GM18502 (cell line): ENCODE measurements around the gene BOD1L2.

Experiments used
- ATAC-seq: cut with Tn5 transposase; IDR thresholded peaks from one replicate; pipeline ENCODE4 v1.9.1; 2021; ENCODE audit warnings: mild to moderate bottlenecking; ENCODE audit not compliant: unreplicated experiment, poor library complexity

The BOD1L2 gene

DNA sequence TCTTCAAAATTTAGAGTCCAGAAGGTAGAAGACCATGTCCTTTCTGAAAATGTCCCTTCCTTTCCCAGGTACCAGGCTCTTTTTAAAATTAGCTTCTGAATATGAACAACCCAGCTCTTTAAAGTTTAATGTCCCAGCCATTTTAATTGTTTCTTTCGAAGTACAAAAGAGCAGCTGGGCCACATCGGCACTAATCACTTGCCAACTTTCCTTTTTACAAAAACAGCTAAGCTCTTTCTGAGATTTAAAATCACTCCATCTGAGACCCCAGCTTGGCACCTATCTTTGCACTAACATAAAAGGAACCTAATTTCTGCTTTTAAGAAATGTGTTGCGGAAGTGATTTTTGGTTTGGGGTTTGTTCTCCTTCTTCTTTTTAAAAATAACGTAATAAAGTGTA lies 2.6 kb downstream of the BOD1L2 start:
- no peak for ATAC-seq

GRCh38 chr18:57150081-57150480 lies 3.2 kb downstream of the BOD1L2 start:
- no peak for ATAC-seq

DNA sequence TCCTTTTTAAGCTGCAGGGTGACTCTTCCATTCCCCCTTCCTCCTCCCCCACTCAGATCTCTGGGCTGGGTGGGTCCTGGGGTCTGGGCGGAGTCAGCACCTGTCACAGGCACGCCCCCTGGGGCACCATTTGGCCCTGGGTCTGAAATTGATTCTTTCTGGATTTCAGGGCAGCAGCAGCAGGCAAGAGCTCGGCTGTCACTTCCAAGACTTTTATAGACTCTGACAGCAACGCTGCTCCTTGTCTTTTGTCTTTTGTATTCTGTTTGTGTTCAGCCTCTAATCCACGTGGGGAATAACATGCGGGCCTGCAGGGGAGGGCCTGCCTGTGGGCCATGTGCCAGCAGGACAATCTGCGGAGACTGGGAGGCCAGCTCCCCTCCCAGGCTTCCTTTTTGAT lies 3.9 kb downstream of the BOD1L2 start:
- ATAC-seq, result no peak

DNA sequence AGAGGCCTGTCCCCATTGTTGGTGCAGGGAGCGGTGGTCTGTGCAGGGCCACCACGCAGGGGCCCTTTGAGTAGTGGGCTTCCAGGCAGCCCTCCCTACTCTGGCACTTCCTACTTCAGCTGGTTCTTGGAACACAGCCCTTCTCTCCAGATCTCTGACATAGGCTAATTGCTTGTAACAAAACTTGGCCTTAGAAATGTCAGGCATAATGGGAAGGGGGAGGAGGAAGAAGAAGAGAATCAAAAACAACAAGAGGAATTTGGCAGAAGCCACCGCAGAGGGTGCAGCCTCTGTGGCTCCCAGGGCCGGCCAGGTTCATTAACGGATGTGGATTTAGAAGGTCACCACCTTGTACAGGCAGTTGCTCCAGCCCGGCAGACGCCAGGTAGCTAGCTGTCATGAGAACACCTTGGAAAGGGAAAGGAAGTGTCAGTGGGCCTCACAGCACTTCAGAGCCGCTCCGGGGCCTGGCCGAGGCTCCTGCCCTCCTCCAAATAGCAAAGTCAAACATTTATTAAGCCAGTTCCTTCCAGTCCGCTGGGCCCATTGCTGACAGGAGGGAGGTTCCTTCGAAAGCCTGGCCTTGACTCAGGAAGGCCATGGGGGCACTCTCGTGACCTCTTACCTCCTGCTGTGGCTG lies 7.4 kb downstream of the BOD1L2 start:
- ATAC-seq, result no peak

GRCh38 chr18:57164401-57164800 lies 17.5 kb downstream of the BOD1L2 start:
- no peak for ATAC-seq

GRCh38 chr18:57167617-57168308 lies 20.9 kb downstream of the BOD1L2 start:
- no peak for ATAC-seq

GRCh38 chr18:57171026-57171425 lies 24.1 kb downstream of the BOD1L2 start:
- no peak for ATAC-seq

- no peak for ATAC-seq
Observed at GRCh38 chr18:57175532-57175931, 28.6 kb downstream of the BOD1L2 start.

DNA sequence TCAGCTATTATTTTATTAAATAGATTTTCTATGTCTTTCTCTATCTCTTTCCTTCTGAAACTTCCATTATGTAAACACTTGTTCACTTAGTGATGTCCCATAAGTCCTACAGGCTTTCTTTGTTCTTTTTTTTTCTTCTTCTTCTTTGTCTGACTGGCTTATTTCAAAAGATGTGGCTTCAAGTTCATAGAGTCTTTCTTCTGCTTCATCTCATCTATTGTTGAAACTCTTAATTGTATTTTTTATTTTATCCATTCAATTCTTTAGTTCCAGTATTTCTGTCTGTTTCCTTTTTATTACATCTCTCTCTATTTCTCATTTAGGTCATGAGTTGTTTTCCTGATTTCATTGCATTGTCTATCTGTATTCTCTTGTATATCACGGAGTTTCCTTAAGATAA lies 38.5 kb downstream of the BOD1L2 start:
- ATAC-seq, result no peak

GRCh38 chr18:57188851-57189557 lies 42.1 kb downstream of the BOD1L2 start:
- no peak for ATAC-seq

DNA sequence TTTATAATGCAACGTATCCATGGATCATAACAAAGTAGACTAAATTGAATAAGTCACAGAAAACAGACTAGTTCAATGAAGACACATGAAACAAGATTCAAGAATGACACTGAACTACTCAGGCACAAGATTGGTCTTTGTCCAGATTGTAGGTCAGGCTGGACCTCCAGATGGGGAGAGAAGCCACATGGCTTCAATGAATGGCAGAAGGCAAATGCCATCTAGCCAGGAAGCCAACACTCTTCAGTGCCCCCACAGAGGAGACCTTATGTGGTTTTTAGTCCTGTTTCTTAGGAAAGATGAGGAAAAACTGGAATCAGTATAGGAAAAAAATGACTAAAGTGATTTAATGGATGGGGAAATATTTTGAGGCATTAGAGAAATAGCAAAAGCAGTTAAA lies 43.1 kb downstream of the BOD1L2 start:
- ATAC-seq, result no peak

- no peak for ATAC-seq
Observed at GRCh38 chr18:57194070-57194469, 47.2 kb downstream of the BOD1L2 start.

- no peak for ATAC-seq
Observed at GRCh38 chr18:57194622-57195021, 47.7 kb downstream of the BOD1L2 start.

GRCh38 chr18:57195341-57195740 lies 48.5 kb downstream of the BOD1L2 start:
- ATAC-seq, result no peak

GRCh38 chr18:57197261-57197660 lies 50.4 kb downstream of the BOD1L2 start:
- no peak for ATAC-seq

- ATAC-seq, result no peak
Observed at GRCh38 chr18:57198073-57198472, 51.2 kb downstream of the BOD1L2 start.
